DOHH2 (cell line): ENCODE measurements around the gene LY6G5B.

Experiments
- H3F3A ChIP-seq: fragments of 200-600 bp; sonication (generic), shearing (Covaris generic); 2 replicates; pipeline ENCODE4 v1.6.0; 2016; ENCODE audit warnings: antibody characterized with exemption, mild to moderate bottlenecking; ENCODE audit not compliant: control insufficient read depth, insufficient read depth
- H3K27ac ChIP-seq: fragments of 200-600 bp; sonication (generic); 2 replicates; pipeline ENCODE4 v1.5.1; 2014; ENCODE audit warnings: low read depth, mild to moderate bottlenecking, low read length, moderate library complexity
- H3K27me3 ChIP-seq: fragments of 200-600 bp; sonication (generic); 2 replicates; pipeline ENCODE4 v1.6.1; 2014; ENCODE audit warnings: mild to moderate bottlenecking, low read length, mixed read lengths; ENCODE audit not compliant: control insufficient read depth
- H3K36me3 ChIP-seq: fragments of 200-600 bp; sonication (generic); 2 replicates; pipeline ENCODE4 v1.6.1; 2014; ENCODE audit warnings: mild to moderate bottlenecking, low read length, moderate library complexity, mixed read lengths; ENCODE audit not compliant: control insufficient read depth
- H3K4me1 ChIP-seq: fragments of 200-600 bp; sonication (generic); 2 replicates; pipeline ENCODE4 v1.6.1; 2014; ENCODE audit warnings: mild to moderate bottlenecking, low read length, mixed read lengths; ENCODE audit not compliant: control insufficient read depth
- H3K4me2 ChIP-seq: fragments of 200-600 bp; sonication (generic); 2 replicates; pipeline ENCODE4 v1.6.0; 2014; ENCODE audit warnings: mild to moderate bottlenecking, low read length, moderate library complexity
- H3K4me3 ChIP-seq: fragments of 200-600 bp; sonication (generic); 2 replicates; pipeline ENCODE4 v1.5.1; 2014; ENCODE audit warnings: mild to moderate bottlenecking, low read length, mixed read lengths
- H3K79me2 ChIP-seq: fragments of 200-600 bp; sonication (generic); 2 replicates; pipeline ENCODE4 v1.6.1; 2014; ENCODE audit warnings: mild to moderate bottlenecking, low read length, mixed read lengths; ENCODE audit not compliant: control insufficient read depth
- H3K9me2 ChIP-seq: fragments of 200-600 bp; sonication (generic); replicated peaks from 2 replicates; pipeline ENCODE4 v1.6.1; 2014; ENCODE audit warnings: mild to moderate bottlenecking, low read length, mixed read lengths; ENCODE audit not compliant: control insufficient read depth
- H3K9me3 ChIP-seq: fragments of 200-600 bp; sonication (generic); 2 replicates; pipeline ENCODE4 v1.6.1; 2014; ENCODE audit warnings: antibody characterized with exemption, low read length, mixed read lengths; ENCODE audit not compliant: control insufficient read depth, insufficient read depth
- H4K20me1 ChIP-seq: fragments of 200-600 bp; sonication (generic); 2 replicates; pipeline ENCODE4 v1.6.0; 2014; ENCODE audit warnings: low read depth, mild to moderate bottlenecking, antibody characterized with exemption, low read length, moderate library complexity; ENCODE audit not compliant: control insufficient read depth, insufficient read depth
- CTCF ChIP-seq: fragments of 200-600 bp; sonication (generic); IDR thresholded peaks from one replicate; pipeline ENCODE4 v1.5.1; 2014; ENCODE audit warnings: antibody characterized with exemption, mild to moderate bottlenecking, low read depth, low read length; ENCODE audit not compliant: poor library complexity, severe bottlenecking
- EZH2phosphoT487 ChIP-seq: fragments of 200-600 bp; sonication (generic); IDR thresholded peaks from 2 replicates; pipeline ENCODE4 v1.6.1; 2017; ENCODE audit warnings: borderline replicate concordance, mild to moderate bottlenecking, antibody characterized with exemption, low read length, moderate library complexity, mixed read lengths

Gene LY6G5B

GRCh38 chr6:31676322-31676903 lies 6.6 kb downstream of the LY6G5B start:
- Histone ChIP-seq H3K27me3 (peaks cover 26% of the 10 kb centered on the region), H3K4me1 (peaks cover 12% of the 10 kb centered on the region), H3K36me3 (peaks cover 19% of the 10 kb centered on the region), H3K4me2 (no peak overlapping the region), H3K9me3 (no peaks in the 10 kb centered on the region), H3K9me2 (no peaks in the 10 kb centered on the region), H3F3A (peaks cover 17% of the 10 kb centered on the region), H4K20me1 (no peaks in the 10 kb centered on the region), H3K27ac (no peak overlapping the region), H3K79me2 (no peaks in the 10 kb centered on the region), H3K4me3 (no peak overlapping the region)
- no peak for TF ChIP-seq EZH2phosphoT487
- TF ChIP-seq CTCF: no peak

- H4K20me1 ChIP-seq: no peaks in the 10 kb centered on the region
- no peaks in the 10 kb centered on the region for H3K9me2 ChIP-seq
- no peak overlapping the region for H3K27ac ChIP-seq
- no peak overlapping the region for H3K4me3 ChIP-seq
- TF ChIP-seq EZH2phosphoT487 (no peak), CTCF (no peak)
- peaks cover 26% of the 10 kb centered on the region for H3K27me3 ChIP-seq
- peaks cover 17% of the 10 kb centered on the region for H3F3A ChIP-seq
- H3K9me3 ChIP-seq: no peaks in the 10 kb centered on the region
- H3K36me3 ChIP-seq: peaks cover 14% of the 10 kb centered on the region
- peaks cover 16% of the 10 kb centered on the region for H3K4me1 ChIP-seq
- no peak overlapping the region for H3K4me2 ChIP-seq
- no peaks in the 10 kb centered on the region for H3K79me2 ChIP-seq
Measured at GRCh38 chr6:31676904-31677303, 7.1 kb downstream of the LY6G5B start.

GRCh38 chr6:31677955-31678354 lies 8.2 kb downstream of the LY6G5B start:
- Histone ChIP-seq H3K9me3 (no peaks in the 10 kb centered on the region), H3K36me3 (peaks cover 4% of the 10 kb centered on the region), H4K20me1 (no peaks in the 10 kb centered on the region), H3K4me2 (no peak overlapping the region), H3F3A (peaks cover 17% of the 10 kb centered on the region), H3K4me1 (peaks cover 16% of the 10 kb centered on the region), H3K27me3 (peaks cover 26% of the 10 kb centered on the region), H3K4me3 (no peak overlapping the region), H3K79me2 (no peaks in the 10 kb centered on the region), H3K27ac (no peak overlapping the region), H3K9me2 (no peaks in the 10 kb centered on the region)
- TF ChIP-seq EZH2phosphoT487 (no peak), CTCF (no peak)
